Smooth muscle cell of the brain vasculature (primary cell): Measurements from ENCODE around the gene RELT.
"Not testable (repeated sequence)": the region's sequence is repeated elsewhere in the genome, so short reads cannot be mapped to it uniquely, and the experiment has no call there.

Source experiments
- DNase-seq: peaks from one replicate; pipeline ENCODE4 v3.0.0-alpha.2; 2012; ENCODE audit warnings: low read depth, low spot score

Gene RELT

DNA sequence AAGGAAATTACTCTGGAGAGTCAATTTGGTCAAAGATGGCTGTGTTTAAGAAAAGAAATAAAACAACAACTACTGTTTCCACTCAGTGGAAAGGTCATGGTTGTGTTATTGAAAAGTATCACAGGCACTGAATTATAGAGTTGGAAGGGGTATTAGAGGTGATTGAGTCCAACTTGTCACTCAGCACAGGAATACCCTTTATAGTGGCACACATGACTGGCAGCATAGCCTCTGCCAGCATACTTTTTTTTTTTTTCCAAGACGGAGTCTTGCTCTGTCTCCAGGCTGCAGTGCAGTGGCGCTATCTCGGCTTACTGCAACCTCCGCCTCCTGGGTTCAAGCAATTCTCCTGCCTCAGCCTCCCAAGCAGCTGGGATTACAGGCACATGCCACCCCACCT is 60.7 kb downstream of the RELT start:
- DNase-seq, result not testable (repeated sequence)

DNA sequence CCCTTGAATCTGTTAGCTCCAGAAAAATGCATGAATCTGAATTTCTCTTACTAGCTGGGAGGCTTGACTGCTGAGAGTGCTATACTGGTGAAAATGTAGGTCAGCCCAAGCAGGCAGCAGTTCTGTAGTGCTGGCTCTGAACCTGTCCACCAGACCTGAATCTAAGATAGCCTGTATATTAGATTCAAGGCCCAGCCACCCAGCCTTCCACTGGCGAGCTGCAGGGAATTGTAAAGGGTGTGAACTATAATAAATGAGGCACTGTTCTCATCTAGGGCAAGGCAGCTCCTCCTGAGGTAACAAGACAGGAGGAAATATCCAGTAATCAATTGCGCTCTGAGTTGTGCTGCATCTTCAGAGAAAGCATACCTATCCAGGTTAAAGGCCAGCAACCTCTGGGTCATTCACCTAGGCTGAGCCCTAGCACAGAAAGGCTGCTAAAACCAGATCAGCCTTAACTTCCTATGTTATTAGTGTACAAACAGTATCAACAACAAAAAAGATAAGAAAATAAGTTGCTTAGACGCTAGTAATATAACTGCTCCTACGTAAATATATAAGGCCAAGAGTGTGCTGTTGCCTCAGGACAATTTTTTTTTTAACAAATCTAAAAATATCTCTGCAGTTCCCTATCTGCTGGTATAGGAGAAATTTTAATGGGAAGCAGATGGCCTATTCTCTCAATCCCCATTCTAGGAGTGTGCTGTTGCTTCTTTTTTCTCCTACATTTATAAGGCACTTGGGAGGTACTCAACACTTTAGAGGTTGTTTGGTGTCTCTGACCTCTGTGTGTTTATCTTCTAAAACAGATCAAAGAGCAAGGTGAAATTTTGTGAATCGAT is 63.0 kb downstream of the RELT start:
- no peak for DNase-seq

DNA sequence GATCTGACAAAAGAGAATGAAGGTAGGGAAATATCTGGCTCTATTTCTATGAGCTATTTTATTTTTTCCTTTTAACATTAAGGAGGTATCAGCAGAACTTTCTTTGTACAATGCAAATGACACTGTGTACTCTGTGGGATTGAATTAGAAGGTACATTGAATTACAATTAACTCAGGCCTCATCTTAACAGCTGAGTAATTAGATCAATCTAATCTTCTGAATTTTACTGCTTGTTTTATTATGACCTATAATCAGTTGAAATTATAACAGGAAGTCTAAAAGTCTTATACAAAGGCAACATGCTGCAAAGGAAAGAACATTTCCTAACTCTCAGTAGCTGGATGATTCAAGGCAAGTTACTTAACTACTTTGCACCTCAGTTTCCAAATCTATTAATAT is 69.8 kb downstream of the RELT start:
- DNase-seq, result no peak

- no peak for DNase-seq
Measured at GRCh38 chr11:73446766-73447165, 70.6 kb downstream of the RELT start.
